Measurements from ENCODE around the gene RSRC1.

Gene RSRC1

DNA sequence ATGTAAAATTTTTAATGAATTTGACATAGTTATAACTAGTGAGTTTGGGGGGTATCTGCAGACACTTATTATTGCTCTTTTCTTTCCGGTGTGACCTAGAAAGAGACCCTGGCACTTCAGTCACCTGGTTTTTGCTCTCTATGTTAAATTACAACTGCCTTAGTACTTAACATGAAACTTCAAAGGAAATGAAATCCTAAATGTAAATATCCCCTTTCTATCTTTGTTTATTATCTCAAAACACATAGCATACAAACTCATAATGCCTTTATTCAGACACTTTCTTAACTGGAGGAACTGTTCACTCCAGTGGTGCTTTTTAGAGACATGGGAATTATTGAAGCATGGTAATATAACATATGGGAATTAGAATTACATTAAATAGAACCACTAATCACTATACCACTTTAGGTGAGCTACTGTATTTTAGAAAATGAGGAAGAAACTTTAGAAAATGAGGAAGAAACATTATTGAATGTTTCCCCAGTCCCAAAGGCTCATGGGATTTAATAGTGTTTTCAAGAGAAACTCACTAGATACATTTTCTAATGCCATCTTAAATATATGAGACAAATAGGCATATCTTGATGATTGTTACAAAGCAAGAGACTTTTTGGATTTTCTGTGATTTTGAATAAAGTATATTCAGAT, 341.6 kb downstream of the RSRC1 start:
- Histone ChIP-seq H3K4me1 (no peaks in the 10 kb centered on the region), H3K36me3 (replicated peaks) (no peaks in the 10 kb centered on the region), H3K27me3 (ENCODE audit: low read depth) (no peaks in the 10 kb centered on the region), H3K4me3 (no peak overlapping the region), H3K9me3 (no peaks in the 10 kb centered on the region)
- no peak for DNase-seq (ENCODE audit: low spot score in 2 of 2)
- in situ Hi-C loops (cut with MboI; ENCODE audit: low sequenced_read_pairs): no loop called here

DNA sequence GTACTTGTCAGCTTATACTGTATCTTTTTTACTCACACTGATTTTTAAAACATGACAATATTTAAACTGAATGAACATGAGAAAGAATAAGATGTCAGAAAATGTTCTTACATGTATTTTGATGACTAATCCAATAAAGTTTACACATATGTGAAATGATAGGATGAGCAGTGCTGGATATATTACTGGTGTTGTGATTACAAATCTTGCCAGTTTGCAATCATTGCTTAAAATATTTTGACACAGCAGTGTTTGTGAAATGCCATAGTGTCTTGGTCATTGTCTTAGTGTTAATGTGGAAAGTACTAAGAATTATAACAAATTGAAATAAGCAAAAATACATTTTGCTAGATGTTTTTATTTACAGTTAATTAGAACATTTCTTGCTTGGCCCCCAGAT, 342.4 kb downstream of the RSRC1 start:
- Histone ChIP-seq H3K36me3 (replicated peaks) (no peaks in the 10 kb centered on the region), H3K27me3 (ENCODE audit: low read depth) (no peaks in the 10 kb centered on the region), H3K9me3 (no peaks in the 10 kb centered on the region), H3K4me3 (no peak overlapping the region), H3K4me1 (no peaks in the 10 kb centered on the region)
- DNase-seq (ENCODE audit: low spot score in 2 of 2): no peak
- in situ Hi-C loops (cut with MboI; ENCODE audit: low sequenced_read_pairs): no loop called here

DNA sequence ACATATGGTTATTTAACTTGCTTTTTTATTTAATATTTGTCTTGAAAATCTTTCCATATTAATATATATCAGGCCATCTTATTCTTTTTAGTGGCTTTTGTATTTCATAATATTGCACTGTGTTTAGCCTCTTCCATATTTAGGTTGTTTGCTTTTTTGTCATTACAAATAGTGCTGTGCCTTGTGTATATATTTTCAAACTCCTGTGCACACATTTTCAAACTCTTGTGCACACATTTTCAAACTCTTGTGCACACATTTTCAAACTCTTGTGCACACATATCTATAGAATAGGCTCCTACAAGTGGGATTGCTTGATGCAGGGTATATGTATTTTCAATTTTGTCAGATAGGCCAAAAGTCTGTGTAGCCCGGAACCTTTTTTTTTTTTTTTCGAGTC, 343.1 kb downstream of the RSRC1 start:
- H3K27me3 ChIP-seq (ENCODE audit: low read depth): no peaks in the 10 kb centered on the region

DNA sequence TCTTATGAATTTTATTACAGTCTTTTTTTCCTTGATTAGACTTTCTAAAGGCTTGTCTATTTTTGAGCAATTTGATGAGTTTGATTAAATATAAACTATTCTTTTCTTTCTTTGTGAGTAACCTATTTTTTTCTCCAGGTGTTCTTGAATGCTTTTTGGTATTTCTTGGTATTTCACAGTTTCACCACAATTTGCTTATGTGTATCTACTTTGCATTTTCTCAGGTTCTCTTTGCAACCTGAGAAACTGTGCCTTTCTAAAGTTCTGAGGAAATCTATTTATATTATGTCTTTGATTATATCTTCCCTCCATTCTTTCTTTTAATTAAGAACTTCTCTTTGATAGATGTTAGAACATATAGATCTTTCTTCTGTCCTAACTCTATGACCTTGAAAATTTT, 344.0 kb downstream of the RSRC1 start:
- DNase-seq (ENCODE audit: low spot score in 2 of 2): no peak
- Histone ChIP-seq H3K9me3 (no peaks in the 10 kb centered on the region), H3K36me3 (replicated peaks) (no peaks in the 10 kb centered on the region), H3K4me1 (no peaks in the 10 kb centered on the region), H3K4me3 (no peak overlapping the region), H3K27me3 (ENCODE audit: low read depth) (no peaks in the 10 kb centered on the region)
- in situ Hi-C loops (cut with MboI; ENCODE audit: low sequenced_read_pairs): no loop called here

More for the DNA sequence above, 343.1 kb downstream of the RSRC1 start:
- in situ Hi-C loops (cut with MboI; ENCODE audit: low sequenced_read_pairs): no loop called here
- H3K4me1 ChIP-seq: no peaks in the 10 kb centered on the region
- no peaks in the 10 kb centered on the region for H3K36me3 ChIP-seq (replicated peaks)
- no peaks in the 10 kb centered on the region for H3K9me3 ChIP-seq
- DNase-seq (ENCODE audit: low spot score in 2 of 2): no peak
- no peak overlapping the region for H3K4me3 ChIP-seq

DNA sequence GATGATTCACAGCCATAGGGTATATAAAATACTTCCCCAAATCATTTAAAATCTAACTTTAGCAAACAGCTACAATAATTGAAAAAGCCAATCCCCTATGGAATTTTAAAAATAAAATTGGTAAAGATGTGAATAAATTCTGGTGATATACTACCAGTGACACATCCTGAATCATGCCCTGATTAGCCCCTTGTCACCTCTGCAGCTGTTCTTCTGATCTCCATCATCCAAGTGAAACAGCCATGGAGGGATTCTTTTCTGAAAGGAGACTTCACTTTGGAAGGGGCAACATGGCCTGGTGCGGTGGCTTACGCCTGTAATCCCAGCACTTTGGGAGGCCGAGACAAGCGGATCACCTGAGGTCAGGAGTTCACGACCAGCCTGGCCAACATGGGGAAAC, 345.5 kb downstream of the RSRC1 start:
- in situ Hi-C loops (cut with MboI; ENCODE audit: low sequenced_read_pairs): no loop called here
- Histone ChIP-seq H3K9me3 (no peaks in the 10 kb centered on the region), H3K36me3 (replicated peaks) (no peaks in the 10 kb centered on the region), H3K4me3 (no peak overlapping the region), H3K27me3 (ENCODE audit: low read depth) (no peaks in the 10 kb centered on the region), H3K4me1 (no peaks in the 10 kb centered on the region)
- DNase-seq (ENCODE audit: low spot score in 2 of 2): no peak

DNA sequence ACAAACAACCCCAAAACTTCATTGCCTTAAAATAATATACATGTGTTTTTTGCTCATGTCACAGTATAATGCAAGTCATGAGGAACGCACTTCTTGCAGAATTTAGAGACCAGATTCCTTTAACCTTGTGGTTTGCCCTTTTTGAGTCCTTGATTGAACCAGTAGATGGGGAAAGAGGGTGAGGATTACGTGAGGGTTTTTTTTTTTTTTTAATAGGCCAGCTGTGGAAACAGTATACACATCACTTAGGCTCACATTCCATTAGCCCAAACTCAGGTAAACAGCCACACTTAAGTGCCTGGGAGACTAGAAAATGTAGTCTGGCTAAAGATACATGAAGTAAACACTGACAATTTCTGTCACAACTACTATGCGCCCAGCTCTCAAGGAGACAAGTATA, 346.2 kb downstream of the RSRC1 start:
- H3K27me3 ChIP-seq (ENCODE audit: low read depth): no peaks in the 10 kb centered on the region
- no peaks in the 10 kb centered on the region for H3K9me3 ChIP-seq
- in situ Hi-C loops (cut with MboI; ENCODE audit: low sequenced_read_pairs): no loop called here
- no peaks in the 10 kb centered on the region for H3K36me3 ChIP-seq (replicated peaks)
- no peaks in the 10 kb centered on the region for H3K4me1 ChIP-seq
- H3K4me3 ChIP-seq: no peak overlapping the region
- DNase-seq (ENCODE audit: low spot score in 2 of 2): no peak

DNA sequence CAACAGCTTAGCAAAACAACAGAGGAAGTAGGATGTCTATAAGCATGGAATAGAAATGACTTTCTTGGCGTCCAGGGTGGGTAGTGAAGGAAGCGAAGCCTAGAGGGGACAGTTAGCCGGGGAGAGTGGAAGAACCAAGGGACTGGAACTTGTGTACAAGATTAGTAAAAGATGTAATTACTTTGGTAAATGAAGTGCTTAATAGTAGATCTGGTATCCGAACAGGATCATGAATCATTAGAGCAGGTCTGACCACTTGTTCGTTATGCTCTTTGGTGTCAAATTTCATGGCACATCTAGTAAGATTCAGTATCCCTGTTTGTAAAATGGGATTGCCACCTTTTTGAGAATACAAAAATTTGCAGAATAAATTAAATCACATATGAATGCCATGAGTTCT, 348.6 kb downstream of the RSRC1 start:
- H3K9me3 ChIP-seq: no peaks in the 10 kb centered on the region
- no peaks in the 10 kb centered on the region for H3K4me1 ChIP-seq
- in situ Hi-C loops (cut with MboI; ENCODE audit: low sequenced_read_pairs): no loop called here
- no peak for DNase-seq (ENCODE audit: low spot score in 2 of 2)
- no peaks in the 10 kb centered on the region for H3K36me3 ChIP-seq (replicated peaks)
- no peaks in the 10 kb centered on the region for H3K27me3 ChIP-seq (ENCODE audit: low read depth)
- H3K4me3 ChIP-seq: no peak overlapping the region

DNA sequence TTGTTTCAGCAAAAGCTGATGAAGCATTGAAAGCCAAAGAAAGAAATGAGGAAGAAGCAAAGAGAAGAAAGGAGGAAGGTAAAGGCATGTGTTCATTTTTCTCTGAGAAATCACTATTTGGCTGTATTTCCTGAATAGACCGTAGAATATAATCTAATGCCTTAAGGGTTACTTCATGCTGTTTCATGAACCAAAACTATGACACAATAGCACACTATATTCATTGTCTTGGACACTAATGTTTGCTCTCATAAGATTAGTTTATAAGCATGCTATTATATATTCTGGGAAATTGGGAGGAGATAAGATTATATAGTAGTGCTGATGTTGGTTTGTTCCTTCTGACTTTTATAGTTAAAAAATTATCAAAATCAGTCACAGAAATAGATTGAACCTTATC, 351.0 kb downstream of the RSRC1 start:
- in situ Hi-C loops (cut with MboI; ENCODE audit: low sequenced_read_pairs): no loop called here

DNA sequence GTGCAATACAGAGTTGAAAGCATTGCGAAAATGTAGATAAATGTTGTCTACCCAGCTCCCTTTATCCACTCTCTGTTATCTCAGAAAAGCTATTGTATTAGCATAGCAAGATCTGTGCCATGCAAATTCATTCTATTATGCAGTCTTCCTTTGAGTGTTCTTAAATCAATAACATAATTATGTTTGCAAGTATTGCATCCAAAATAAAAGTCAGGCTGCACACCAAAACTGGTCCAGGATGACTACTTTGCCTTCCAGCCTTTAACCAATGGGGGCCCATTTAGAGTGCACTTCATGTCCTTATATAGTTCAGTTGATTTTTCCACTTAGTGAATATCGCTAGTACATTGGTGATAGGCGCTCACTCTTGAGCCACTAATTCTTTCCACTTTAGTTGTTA, 353.7 kb downstream of the RSRC1 start:
- DNase-seq (ENCODE audit: low spot score in 2 of 2): no peak
- no peaks in the 10 kb centered on the region for H3K36me3 ChIP-seq (replicated peaks)
- H3K4me1 ChIP-seq: no peaks in the 10 kb centered on the region
- no peaks in the 10 kb centered on the region for H3K9me3 ChIP-seq
- no peaks in the 10 kb centered on the region for H3K27me3 ChIP-seq (ENCODE audit: low read depth)
- no peak overlapping the region for H3K4me3 ChIP-seq
- in situ Hi-C loops (cut with MboI; ENCODE audit: low sequenced_read_pairs): no loop called here

More for the DNA sequence above, 351.0 kb downstream of the RSRC1 start:
- H3K36me3 ChIP-seq (replicated peaks): no peaks in the 10 kb centered on the region
- H3K9me3 ChIP-seq: no peaks in the 10 kb centered on the region
- no peaks in the 10 kb centered on the region for H3K4me1 ChIP-seq
- H3K27me3 ChIP-seq (ENCODE audit: low read depth): no peaks in the 10 kb centered on the region
- H3K4me3 ChIP-seq: no peak overlapping the region
- DNase-seq (ENCODE audit: low spot score in 2 of 2): no peak

DNA sequence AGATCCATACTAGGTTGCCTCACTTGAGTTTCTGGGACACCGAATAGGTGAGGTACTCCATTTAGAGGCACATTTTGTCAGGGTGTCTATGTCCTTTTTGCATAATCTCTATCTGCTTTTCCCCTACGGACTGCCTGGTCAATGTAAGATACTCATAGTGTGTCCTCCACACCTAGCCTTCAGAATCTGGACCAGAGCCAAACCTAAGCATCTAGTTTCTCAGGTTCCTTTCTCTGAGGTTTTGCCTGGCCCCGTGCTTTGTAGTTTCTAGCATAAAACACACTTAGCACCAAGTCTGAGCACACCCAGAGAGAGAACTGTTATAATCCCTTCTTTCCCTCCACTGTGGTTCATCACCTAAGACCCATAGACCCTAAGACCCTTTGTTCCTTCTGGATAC, 355.2 kb downstream of the RSRC1 start:
- no peak overlapping the region for H3K4me3 ChIP-seq
- no peak for DNase-seq (ENCODE audit: low spot score in 2 of 2)
- in situ Hi-C loops (cut with MboI; ENCODE audit: low sequenced_read_pairs): no loop called here
- no peaks in the 10 kb centered on the region for H3K36me3 ChIP-seq (replicated peaks)
- H3K9me3 ChIP-seq: no peaks in the 10 kb centered on the region
- no peaks in the 10 kb centered on the region for H3K27me3 ChIP-seq (ENCODE audit: low read depth)
- no peaks in the 10 kb centered on the region for H3K4me1 ChIP-seq

DNA sequence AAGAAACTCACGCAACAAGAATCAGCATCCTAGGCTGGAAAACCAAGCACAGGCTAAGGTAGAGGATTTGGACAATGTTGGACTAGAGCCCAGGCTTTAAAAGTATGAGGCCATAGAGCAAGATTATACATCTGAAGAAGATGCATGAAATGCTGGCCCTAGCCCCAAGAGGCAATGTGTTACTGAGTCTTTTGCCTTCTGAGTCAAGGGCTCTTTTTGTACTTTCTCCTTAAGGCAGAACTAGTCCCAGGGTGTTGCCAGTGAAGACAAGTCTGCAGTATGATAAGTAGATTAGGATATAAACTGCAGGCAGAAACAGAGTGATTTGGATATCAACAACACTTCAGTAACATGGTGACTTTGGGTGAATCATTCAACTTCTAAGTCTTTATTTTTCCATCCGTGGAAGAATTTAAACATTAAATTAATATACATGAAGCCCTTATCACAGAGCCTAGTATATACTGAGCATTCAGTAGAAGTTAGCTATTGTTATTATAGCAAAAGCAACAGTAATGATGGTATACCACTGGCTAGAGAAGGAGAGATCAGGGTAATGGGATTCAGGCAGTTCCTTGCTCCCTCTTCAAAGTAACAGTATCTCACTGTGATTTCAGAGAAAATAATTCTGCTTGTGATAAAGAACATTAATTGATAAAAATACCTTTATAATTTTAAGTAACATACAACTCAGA, 361.2 kb downstream of the RSRC1 start:
- no peak for DNase-seq (ENCODE audit: low spot score in 2 of 2)
- in situ Hi-C loops (cut with MboI; ENCODE audit: low sequenced_read_pairs): no loop called here
- Histone ChIP-seq H3K36me3 (replicated peaks) (no peaks in the 10 kb centered on the region), H3K9me3 (no peaks in the 10 kb centered on the region), H3K4me3 (no peak overlapping the region), H3K4me1 (no peaks in the 10 kb centered on the region), H3K27me3 (ENCODE audit: low read depth) (no peaks in the 10 kb centered on the region)

DNA sequence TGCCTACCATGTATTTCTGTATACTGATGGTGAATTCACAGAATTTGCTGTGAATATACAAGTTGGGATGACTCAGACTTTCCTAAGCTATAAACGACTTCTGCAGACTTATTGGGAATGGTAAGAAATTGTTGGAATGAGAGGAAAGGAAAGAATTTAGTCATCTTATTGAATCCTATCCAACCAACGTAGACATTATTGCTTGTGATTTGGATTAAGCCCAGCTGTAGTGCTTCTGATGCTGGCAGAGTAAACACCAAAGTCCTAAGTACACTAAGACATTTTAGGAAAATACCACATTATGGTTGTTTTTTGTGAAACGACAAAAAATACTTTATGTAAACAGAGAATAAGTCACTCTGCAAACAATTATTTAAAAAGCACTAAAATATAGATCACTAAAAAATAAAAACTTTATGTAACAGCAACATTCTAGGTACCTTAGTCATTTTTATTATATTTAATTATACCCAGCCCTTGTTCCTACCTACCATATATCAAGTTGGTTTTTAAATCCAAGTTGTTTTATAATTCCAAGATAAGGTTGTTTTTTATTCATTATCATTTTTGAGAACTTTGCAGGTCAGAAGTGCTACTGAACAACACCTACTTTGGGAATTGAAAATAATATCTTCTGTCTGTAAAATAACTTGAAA, 361.9 kb downstream of the RSRC1 start:
- in situ Hi-C loops (cut with MboI; ENCODE audit: low sequenced_read_pairs): no loop called here
- Histone ChIP-seq H3K4me3 (no peak overlapping the region), H3K36me3 (replicated peaks) (no peaks in the 10 kb centered on the region), H3K4me1 (no peaks in the 10 kb centered on the region), H3K27me3 (ENCODE audit: low read depth) (no peaks in the 10 kb centered on the region), H3K9me3 (no peaks in the 10 kb centered on the region)
- no peak for DNase-seq (ENCODE audit: low spot score in 2 of 2)

DNA sequence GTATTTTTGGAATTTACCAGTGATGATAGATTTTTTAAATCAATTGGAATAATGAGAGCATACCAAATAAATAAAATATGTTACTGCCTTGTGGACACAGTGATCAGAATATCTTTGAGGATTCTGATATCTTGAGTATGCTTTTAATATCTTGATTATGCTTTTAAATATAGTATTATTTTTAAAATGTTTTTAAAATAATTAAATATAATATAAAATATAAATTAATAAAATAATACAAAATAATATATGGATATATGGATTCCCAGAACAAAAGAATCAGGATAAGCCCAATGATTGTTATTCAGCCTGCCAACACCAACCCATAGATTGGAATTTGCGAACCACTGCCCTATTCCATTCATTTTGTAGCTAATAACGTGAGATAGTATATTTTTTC, 369.2 kb downstream of the RSRC1 start:
- no peaks in the 10 kb centered on the region for H3K36me3 ChIP-seq (replicated peaks)
- no peaks in the 10 kb centered on the region for H3K9me3 ChIP-seq
- DNase-seq (ENCODE audit: low spot score in 2 of 2): no peak
- H3K4me1 ChIP-seq: peaks cover 12% of the 10 kb centered on the region
- no peaks in the 10 kb centered on the region for H3K27me3 ChIP-seq (ENCODE audit: low read depth)
- in situ Hi-C loops (cut with MboI; ENCODE audit: low sequenced_read_pairs): no loop called here
- H3K4me3 ChIP-seq: no peak overlapping the region

DNA sequence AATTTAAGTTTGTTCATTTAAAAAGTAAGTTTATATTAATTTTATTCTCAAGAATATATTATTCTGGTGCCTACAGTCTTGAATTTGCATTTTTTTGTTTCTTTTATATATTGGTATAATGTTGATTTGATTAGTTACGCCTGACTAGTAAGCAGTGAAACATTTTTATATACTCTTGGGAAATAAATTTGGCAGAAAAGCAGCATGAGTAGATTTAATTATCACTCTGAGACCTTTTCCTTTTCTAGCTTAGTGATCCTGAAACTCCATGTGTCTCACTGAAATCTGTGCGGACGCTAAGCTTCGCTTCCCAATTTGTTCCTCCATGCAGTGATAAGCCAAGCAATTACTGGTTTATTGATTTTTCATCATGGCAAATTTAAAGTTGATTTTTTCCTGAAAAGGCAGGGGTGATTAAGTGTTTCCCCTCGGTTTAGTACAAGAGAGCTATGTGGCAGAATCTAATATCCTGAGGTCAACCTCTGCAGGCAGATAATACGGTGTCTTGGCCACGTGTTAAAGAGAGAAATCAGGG, 373.9 kb downstream of the RSRC1 start:
- Histone ChIP-seq H3K36me3 (replicated peaks) (no peaks in the 10 kb centered on the region), H3K27me3 (ENCODE audit: low read depth) (no peaks in the 10 kb centered on the region)
- in situ Hi-C loops (cut with MboI; ENCODE audit: low sequenced_read_pairs): no loop called here

More for the DNA sequence above, 373.9 kb downstream of the RSRC1 start:
- H3K9me3 ChIP-seq: no peaks in the 10 kb centered on the region
- DNase-seq (ENCODE audit: low spot score in 2 of 2): no peak
- H3K4me3 ChIP-seq: no peak overlapping the region
- peaks cover 12% of the 10 kb centered on the region for H3K4me1 ChIP-seq

Data from HAP-1 (cell line).